Tibial artery (tissue), 4 donors: ENCODE measurements around the gene SLC25A43.
"Not testable (repeated sequence)": the region's sequence is repeated elsewhere in the genome, so short reads cannot be mapped to it uniquely, and the experiment has no call there.

Source experiments
- DNase-seq, 2 donors: peaks; one replicate each; pipeline ENCODE4 v3.0.0-alpha.2; 2019
- H3K27ac ChIP-seq, 2 donors: fragments of 200-600 bp; sonication (generic) in 1 of 2; 1 replicate in 1 of 2; 2 replicates in 1 of 2; pipeline ENCODE4 v1.5.1; 2018 to 2019; ENCODE audit warnings: mild to moderate bottlenecking in 1 of 2
- H3K27me3 ChIP-seq, 2 donors: fragments of 200-600 bp; sonication (generic) in 1 of 2; one replicate each; pipeline versions ENCODE4 v1.5.1 to v1.6.0; 2016 to 2019
- H3K36me3 ChIP-seq, 3 donors: fragments of 200-600 bp; sonication (generic) in 2 of 3; one replicate each; pipeline ENCODE4 v1.5.1; 2016 to 2019; ENCODE audit warnings: mild to moderate bottlenecking in 2 of 3
- H3K4me1 ChIP-seq, 4 donors: fragments of 200-600 bp; sonication (generic) in 2 of 4; 1 replicate in 3 of 4; 2 replicates in 1 of 4; pipeline ENCODE4 v1.5.1; 2016 to 2019
- H3K4me3 ChIP-seq, 2 donors: fragments of 200-600 bp; sonication (generic) in 1 of 2; 1 replicate in 1 of 2; 2 replicates in 1 of 2; pipeline ENCODE4 v1.5.1; 2018 to 2019; ENCODE audit warnings: mild to moderate bottlenecking in 2 of 2
- H3K9me3 ChIP-seq, 3 donors: fragments of 200-600 bp; sonication (generic) in 1 of 3; one replicate each; pipeline ENCODE4 v1.5.1; 2016 to 2019
- intact Hi-C: fragments of 100-400 bp; cut with DNase I; formaldehyde crosslinking; loops from one replicate; pipeline ENCODE4 v1.15.0; 2023; ENCODE audit warnings: low total_unique reads
- TF ChIP-seq, protein P1 (sequence below), 2 experiments: fragments of 200-600 bp in 1 of 2; fragments of 450-650 bp in 1 of 2; IDR thresholded peaks; one replicate each; pipeline ENCODE4 v1.5.1; 2017 to 2019; ENCODE audit warnings: antibody characterized with exemption in 2 of 2, mild to moderate bottlenecking in 1 of 2, moderate library complexity in 1 of 2

SLC25A43 gene

DNA sequence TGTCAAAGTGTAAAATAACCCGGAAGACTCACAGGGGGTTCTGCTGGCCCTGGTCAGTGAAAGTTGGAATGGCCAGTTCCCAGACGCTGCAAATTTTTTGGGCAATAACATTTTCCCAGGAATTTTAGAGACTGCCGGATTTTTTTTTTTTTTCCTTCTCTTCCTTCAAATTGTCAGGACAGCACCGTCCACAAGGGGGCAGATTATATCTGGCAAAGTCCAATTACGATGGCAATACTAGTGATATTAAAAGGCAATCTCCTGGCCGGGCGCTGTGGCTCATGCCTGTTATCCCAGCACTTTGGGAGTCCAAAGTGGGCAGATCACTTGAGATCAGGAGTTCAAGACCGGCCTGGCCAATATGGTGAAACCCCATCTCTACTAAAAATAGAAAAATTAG, 89.6 kb downstream of the SLC25A43 start:
- TF ChIP-seq, protein P1, sequence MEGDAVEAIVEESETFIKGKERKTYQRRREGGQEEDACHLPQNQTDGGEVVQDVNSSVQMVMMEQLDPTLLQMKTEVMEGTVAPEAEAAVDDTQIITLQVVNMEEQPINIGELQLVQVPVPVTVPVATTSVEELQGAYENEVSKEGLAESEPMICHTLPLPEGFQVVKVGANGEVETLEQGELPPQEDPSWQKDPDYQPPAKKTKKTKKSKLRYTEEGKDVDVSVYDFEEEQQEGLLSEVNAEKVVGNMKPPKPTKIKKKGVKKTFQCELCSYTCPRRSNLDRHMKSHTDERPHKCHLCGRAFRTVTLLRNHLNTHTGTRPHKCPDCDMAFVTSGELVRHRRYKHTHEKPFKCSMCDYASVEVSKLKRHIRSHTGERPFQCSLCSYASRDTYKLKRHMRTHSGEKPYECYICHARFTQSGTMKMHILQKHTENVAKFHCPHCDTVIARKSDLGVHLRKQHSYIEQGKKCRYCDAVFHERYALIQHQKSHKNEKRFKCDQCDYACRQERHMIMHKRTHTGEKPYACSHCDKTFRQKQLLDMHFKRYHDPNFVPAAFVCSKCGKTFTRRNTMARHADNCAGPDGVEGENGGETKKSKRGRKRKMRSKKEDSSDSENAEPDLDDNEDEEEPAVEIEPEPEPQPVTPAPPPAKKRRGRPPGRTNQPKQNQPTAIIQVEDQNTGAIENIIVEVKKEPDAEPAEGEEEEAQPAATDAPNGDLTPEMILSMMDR (IDR thresholded peaks at IDR 0.05) = peak; percentile 50 to 53
- Histone ChIP-seq H3K9me3 (no peaks in the 10 kb centered on the region), H3K4me1 (no peaks in the 10 kb centered on the region), H3K27ac (no peak overlapping the region), H3K36me3 (no peaks in the 10 kb centered on the region), H3K4me3 (no peak overlapping the region), H3K27me3 (no peaks in the 10 kb centered on the region)
- intact Hi-C loops = no loop called here
- DNase-seq = peak in 1 of 2 donors; percentile 38

DNA sequence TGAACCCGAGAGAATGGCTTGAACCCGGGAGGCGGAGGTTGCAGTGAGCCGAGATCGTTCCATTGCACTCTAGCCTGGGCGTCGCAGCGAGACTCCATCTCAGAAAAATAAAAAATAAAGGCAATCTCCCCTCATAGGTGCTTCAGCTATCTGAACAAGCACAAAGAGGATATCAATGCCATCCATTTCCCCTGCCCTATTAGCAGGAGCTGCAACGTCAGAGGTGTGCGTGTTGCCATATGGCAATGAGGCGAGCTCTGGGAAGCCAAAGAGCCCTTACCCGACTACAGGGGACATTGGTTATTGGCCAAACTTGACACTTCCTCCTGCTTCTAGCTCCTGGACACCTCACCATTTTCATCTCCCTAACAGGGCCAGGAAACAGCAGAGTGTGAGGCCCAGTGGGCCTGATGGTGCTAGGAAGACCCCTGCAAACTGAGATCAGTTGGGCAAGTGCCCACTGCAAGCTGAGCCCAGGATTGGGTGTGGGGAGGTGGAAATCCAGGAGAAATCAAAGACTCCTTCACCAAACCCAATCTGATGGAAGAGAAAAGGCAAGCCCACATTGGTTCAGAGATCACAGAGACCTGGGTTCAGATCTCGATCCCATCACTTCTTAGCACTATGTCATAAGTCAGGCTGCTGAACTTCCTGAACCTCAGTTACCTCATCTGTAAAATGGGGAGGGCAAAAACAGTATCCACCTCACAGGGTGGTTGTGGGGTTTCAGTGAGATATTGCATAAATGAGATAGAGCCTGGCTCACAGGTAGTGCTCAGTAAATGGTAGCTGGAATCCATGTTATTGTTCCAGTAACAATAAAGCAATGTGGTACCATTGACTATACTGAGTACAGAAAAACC, 90.3 kb downstream of the SLC25A43 start:
- Histone ChIP-seq H3K4me1 (no peaks in the 10 kb centered on the region), H3K27me3 (no peaks in the 10 kb centered on the region), H3K36me3 (no peaks in the 10 kb centered on the region), H3K27ac (no peak overlapping the region), H3K9me3 (no peaks in the 10 kb centered on the region), H3K4me3 (no peak overlapping the region)
- no peak for DNase-seq
- intact Hi-C loops = no loop called here
- TF ChIP-seq, protein P1 (IDR thresholded peaks at IDR 0.05) = no peak

DNA sequence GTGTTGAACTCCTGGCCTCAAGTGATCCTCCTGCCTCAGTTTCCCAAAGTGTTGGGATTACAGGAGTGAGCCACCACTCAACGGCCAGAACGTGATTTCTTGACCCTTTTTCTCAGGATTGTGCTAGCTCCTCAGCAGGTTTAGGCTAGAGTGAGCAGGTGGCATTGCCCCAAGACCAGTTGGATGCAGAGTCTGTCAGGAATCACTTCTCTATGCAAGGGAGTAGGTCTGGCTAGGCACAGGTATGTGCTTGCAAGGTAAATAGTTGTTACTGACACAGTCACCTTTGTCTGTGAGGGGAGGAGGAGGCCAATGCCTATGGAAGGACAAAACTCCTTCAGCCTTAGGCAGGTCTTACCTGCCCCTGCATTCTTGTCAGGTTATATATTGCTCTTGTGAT, 93.3 kb downstream of the SLC25A43 start:
- no peak for DNase-seq
- no peak overlapping the region for H3K4me3 ChIP-seq
- no peaks in the 10 kb centered on the region for H3K36me3 ChIP-seq
- no peaks in the 10 kb centered on the region for H3K4me1 ChIP-seq
- H3K27ac ChIP-seq = no peak overlapping the region
- intact Hi-C loops = no loop called here
- no peaks in the 10 kb centered on the region for H3K9me3 ChIP-seq
- no peaks in the 10 kb centered on the region for H3K27me3 ChIP-seq
- TF ChIP-seq, protein P1 (IDR thresholded peaks at IDR 0.05) = no peak

GRCh38 chrX:119493851-119494495, 94.8 kb downstream of the SLC25A43 start:
- not testable (repeated sequence) for H3K4me1 ChIP-seq, H3K27ac ChIP-seq

GRCh38 chrX:119495734-119496726, 96.9 kb downstream of the SLC25A43 start:
- no peaks in the 10 kb centered on the region for H3K9me3 ChIP-seq
- H3K27me3 ChIP-seq = no peaks in the 10 kb centered on the region
- H3K4me1 ChIP-seq = no peaks in the 10 kb centered on the region
- H3K27ac ChIP-seq = no peak overlapping the region
- DNase-seq = no peak
- TF ChIP-seq, protein P1 (IDR thresholded peaks at IDR 0.05) = no peak
- no peaks in the 10 kb centered on the region for H3K36me3 ChIP-seq
- no peak overlapping the region for H3K4me3 ChIP-seq
- intact Hi-C loops = no loop called here

More at GRCh38 chrX:119493851-119494495, 94.8 kb downstream of the SLC25A43 start:
- H3K9me3 ChIP-seq, H3K27me3 ChIP-seq, H3K4me3 ChIP-seq, DNase-seq, intact Hi-C loops, H3K36me3 ChIP-seq: not testable (repeated sequence)
